GM12891 (cell line): ENCODE data around the gene SERBP1.

Experiments used
- POLR2A ChIP-seq: IDR thresholded peaks from 2 replicates; pipeline ENCODE4 v1.6.1; 2011; ENCODE audit warnings: low read depth, low read length, control low read depth
- POLR2AphosphoS5 ChIP-seq: IDR thresholded peaks from 2 replicates; pipeline ENCODE4 v1.6.1; 2011; ENCODE audit warnings: low read depth, low read length, control low read depth
- TAF1 ChIP-seq: IDR thresholded peaks from 2 replicates; pipeline ENCODE4 v1.6.1; 2011; ENCODE audit warnings: low read depth, low read length, control low read depth

DNA sequence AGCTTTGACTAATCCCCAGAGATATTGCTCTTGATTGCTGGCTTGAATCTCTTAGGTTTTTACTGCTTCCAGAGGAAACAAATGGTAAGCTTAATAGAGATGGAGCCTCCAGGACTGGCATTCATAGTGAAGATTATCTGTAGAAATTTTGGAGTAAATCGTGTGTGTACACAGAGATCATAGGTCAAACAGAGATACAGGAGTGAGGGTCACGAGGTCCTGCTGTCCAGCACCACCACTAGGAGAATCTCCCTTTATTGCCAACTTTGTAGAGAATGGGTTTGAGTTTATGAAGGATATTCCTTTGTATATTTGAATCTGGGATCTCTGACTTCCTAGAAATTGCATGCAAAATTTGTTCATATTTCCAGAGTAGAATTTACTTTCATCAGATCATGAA is 7.8 kb upstream of the SERBP1 start:
- TF ChIP-seq TAF1 (no peak), POLR2A (no peak), POLR2AphosphoS5 (no peak)
